HG03159 (cell line): Measurements from ENCODE around the gene OR5AN1.
"Not testable (repeated sequence)": the region's sequence is repeated elsewhere in the genome, so short reads cannot be mapped to it uniquely, and the experiment has no call there.

ENCODE experiments used
- ATAC-seq: cut with Tn5 transposase; IDR thresholded peaks from one replicate; pipeline ENCODE4 v1.9.1; 2021; ENCODE audit warnings: mild to moderate bottlenecking, moderate library complexity; ENCODE audit not compliant: unreplicated experiment

OR5AN1 gene

GRCh38 chr11:59358595-59358994 is at the start of gene OR5AN1:
TSS of gene OR5AN1 (plus strand) at chr11:59358895. CDS start at chr11:59364459, 5,564 bp downstream.
- no peak for ATAC-seq

DNA sequence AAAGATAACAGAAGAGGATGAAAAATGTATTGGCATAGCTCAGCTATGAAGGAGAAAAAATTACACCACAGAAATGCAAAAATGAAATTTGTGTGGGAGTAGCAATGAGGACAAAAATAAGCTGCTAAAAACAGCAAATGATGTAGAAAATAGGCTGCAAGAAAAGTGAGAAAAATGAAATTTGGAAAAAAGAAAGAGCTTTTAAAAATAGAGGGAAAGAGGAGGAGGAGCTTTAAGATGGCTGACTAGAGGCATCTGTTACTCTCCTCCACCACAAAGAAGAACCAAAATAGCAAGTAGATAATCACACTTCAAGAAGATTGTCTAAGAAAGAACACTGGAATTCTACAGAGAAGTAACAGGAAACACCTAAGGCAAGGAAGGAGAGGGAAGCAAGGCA is 23.7 kb upstream of the OR5AN1 start:
- no peak for ATAC-seq

DNA sequence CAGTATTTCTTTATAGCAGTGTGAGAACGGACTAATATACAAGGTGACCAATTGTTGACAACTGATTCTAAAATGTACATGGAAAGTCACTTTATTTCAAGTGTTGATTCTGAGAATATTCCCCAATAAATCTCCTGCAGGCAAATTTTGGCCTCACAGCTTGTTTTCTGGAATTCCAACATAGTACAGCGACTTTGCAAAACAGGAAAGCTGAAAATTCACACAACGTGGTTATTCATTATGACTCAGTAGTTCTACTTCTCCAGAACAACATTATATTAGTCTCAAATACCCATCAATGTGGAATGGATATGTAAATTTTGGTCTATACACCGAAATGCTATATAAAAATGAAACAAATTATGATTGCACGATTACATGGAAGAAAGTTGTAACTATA is 22.5 kb upstream of the OR5AN1 start:
- ATAC-seq, result no peak

DNA sequence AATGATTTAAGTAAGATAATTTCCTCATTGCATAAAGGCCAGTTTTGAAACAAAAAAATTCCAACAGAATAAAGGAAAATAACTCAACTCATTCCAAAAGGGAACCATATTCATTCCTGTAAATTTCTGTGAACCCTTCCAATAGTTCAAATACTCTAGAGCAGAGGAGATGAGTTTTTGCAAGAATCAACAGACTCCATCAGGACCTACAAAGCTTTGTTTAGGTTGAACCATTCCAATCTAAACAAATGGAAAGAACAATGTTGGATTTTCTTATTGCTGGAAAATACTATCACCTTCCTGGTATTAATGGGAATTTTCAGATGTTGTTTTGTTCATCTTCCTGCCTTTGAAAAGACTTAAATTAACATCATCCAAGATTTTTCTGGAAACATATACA is 21.8 kb upstream of the OR5AN1 start:
- no peak for ATAC-seq

- not testable (repeated sequence) for ATAC-seq
Measured at GRCh38 chr11:59349657-59350056, 9.0 kb upstream of the OR5AN1 start.

DNA sequence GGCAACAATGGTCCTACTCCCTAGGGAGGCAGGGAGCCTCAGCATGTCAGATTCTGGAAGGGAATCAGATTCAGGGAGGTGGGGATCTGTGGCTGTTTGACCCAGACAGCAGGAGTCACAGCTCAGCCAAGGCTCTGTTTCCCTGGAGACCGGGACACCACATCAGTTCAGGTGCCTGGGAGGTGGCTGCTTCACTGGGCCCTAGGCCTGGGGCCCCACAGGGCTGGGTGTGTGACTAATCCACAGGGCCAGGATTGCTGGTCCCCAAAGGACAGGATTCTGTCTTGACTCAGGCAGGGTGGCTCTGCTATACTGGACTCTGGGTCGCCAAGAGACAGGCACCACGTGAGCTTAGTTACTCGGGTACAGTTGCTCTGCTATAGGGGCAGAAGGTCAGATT is 3.5 kb upstream of the OR5AN1 start:
- ATAC-seq, result no peak

DNA sequence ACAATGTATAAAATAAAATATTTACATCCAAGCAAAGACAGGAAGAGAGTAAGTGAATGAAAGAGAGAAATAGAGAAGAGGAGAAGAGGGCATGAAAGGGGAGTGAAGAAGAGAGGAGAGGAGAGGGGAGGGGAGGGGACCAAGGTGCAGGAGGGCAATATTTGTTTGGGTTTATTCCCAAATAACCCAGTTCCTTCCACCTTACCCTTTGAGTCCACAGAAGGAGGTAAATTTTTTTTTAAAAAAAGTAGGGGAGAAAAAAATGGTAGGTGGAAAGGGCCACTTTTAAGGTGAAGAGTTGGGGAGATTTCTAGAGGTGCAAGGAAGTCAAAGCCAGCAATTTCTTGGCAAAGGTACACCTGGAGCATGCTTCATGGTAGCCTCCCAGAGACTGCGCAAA is 2.1 kb upstream of the OR5AN1 start:
- no peak for ATAC-seq

- no peak for ATAC-seq
Measured at GRCh38 chr11:59358020-59358419, 675 bp upstream of the OR5AN1 start.

DNA sequence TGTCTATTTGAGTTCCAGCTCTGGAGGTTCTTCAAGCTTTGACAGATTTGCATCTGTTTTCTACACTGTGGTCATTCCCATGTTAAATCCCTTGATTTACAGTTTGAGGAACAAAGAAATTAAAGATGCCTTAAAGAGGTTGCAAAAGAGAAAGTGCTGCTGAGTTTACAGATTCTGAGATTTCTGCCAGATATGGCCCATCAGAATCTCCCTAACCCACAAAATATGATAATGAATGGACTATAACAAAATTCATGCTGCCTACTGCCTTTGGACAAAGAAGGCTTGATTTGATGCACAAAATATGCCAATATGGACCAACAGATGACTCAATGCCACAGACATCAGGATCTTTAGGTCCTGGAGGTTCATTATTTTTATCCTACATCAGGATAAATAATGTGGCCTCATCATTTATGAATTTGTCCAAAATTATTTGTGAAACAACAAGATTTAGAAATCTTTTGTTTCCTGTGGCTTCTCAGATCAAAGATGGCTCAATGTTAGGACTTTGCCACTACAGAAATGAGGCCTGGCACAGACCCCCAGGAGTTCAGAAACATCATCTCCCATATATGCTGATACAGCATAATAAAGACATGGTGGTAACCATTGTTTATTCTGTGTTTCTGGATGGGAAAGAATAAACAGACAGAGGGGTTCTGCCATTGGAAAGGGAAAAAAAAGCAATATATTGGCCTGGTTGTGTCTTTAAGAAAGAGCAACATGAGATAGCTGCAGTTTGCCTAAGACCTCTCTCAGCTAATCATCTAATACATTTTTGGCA is 6.7 kb downstream of the OR5AN1 start:
- no peak for ATAC-seq

DNA sequence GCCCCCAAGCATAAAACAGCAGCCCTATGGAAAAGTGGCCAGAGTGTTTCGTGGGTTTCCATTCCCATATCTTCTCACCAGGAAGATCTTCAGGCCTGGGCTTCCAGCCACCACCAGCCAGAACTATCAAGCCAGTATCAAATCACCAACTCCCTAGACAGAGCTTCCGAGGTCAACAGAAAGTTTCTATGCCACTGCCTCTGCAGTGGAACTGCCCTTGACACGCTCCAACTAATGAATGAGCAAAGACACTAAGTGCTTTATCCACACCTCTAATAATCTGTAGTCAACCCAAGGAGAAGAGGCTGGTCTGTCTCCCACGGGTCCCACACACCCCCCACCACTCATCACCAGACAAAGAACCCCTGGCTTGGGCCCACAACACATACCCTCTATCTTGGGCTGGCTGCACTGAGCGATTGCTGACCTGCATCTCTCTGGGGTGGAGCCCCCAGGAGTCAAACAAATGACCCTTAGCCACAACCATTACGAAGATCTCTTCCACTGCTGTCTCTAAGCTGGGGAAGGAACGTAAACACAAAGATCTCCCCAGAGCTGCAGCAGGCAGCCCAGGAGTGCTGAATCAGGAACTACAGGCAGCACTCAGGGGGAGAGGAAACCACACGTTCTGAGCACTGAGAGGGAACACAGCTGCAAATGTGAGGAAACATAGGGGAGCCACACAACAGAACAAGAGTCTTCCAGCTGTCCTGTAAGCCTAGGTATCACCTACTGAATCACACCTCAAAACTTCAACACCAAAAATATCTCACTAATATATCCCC is 9.7 kb downstream of the OR5AN1 start:
- no peak for ATAC-seq

- ATAC-seq, result not testable (repeated sequence)
Measured at GRCh38 chr11:59372324-59372723, 13.6 kb downstream of the OR5AN1 start.

DNA sequence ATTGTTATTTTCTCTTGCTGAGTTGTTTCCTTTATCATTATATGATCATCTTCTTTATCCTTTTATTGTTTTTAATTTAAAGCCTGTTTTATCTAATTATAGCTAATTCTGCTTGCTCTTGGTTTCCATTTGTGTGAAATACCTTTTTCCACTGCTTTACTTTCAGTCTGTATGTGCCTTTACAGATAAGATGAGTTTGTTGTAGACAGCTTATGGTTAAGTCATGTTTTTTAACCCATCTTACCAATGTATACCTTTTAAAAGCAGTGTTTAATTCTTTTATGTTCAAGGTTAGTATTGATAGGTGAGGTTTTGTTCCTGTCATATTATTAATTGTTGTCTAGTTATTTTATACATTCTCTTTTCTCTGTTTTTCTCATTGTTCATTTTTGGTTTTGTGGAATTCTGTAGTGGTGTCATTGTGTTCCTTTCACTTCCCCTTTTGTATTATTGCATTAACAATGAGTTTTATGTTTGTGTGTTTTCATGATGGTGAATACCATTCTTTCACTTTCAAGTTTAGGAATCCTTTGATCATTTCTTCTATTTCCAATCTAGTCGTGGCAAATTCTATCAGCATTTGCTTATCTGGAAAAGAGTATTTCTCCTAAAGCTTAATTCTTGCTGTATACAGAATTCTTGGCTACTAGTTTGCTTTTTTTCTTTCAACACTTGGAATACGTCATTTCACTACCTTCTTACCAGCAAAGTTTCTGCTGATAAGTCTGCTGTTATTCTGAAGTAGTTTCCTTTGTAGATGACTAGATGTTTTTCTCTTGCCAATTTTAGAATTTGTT is 21.8 kb downstream of the OR5AN1 start:
- peak; percentile 96 for ATAC-seq

- ATAC-seq, result no peak
Measured at GRCh38 chr11:59394186-59394585, 35.5 kb downstream of the OR5AN1 start.

DNA sequence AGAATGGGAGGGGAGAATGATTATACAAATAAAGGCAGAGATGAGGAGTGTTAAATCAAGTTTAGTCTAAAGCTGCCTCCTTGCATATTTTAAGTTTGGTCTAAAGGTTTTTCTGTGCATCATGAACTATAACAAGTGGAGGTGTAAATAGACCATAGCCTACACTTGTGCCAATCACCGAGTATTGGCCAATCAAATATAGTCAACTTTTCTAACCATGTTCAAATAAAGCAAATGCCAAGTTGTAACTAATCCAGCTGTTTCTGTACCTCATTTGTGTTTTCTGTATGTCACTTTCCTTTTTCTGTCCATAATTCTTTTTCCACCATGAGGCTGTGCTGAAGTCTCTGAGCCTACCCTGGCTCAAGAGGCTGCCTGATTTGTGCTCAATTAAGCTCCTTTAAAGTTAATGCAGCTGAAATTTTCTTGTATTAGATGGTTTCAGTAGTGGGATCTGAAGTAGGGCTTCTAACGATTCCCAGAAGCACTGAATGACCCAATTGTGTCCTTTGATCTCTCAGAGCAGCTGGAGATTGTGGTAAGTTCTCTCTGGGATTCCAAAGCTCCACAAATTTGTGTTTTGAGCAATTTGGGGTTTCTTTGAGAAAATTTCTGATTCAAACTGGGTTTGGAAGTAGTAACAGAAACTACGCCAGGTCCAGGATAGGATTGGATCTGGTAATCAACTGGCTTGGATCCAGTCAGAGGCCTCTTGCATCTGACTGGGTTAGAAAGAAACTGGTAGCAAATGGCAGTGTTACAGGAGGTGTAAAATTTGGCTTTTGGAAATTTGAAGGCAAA is 42.0 kb downstream of the OR5AN1 start:
- no peak for ATAC-seq

DNA sequence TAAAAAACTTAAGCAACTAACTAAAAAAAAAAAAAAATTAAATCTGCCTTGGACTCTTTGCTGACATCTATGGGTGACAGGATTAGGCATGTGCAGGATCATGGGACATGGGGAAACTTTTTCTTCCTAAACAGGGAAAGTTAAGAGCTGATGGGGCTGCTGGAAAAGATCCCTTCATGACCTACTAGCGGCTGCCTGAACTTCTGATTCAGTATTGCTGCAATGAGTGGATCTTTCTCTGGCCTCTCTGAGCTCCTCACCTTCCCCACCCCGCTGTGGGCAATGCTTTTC is 42.5 kb downstream of the OR5AN1 start:
- ATAC-seq, result no peak

GRCh38 chr11:59403546-59403945 is 44.9 kb downstream of the OR5AN1 start:
- ATAC-seq, result no peak

DNA sequence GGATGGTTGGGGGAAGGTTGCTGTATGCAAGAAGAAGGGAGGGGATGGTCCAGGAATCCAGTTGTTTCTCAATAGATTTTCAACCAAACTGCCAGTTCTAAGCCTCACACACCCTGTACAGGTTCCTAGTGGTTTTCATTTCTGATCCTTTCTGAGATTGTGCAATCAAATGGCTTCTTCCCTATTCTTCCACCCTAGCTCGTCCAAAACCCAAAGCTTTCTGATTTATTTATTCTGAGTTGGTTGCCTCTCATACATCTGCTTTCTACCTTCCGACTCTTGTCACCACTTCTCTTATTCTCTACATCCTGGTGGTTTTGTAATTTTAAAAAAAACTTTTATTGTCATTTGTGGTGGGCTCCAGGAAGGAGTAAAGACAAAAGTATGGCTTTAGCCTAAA is 55.0 kb downstream of the OR5AN1 start:
- ATAC-seq, result no peak

DNA sequence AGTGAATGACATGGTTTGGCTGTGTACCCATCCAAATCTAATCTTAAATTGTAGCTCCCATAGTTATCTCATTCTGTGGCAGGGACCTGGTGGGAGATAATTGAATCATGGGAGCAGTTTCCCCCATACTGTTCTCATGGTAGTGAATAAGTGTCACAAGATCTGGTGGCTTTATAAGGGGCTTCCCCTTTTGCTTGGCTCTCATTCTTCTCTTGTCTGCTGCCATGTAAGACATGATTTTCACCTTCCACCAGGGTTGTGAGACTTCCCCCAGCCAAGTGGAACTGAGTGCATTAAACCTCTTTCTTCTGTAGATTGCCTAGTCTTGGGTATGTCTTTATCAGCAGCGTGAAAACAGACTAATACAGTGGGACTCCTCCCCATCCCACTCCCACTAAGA is 56.4 kb downstream of the OR5AN1 start:
- no peak for ATAC-seq

GRCh38 chr11:59416613-59417012 is 57.9 kb downstream of the OR5AN1 start:
- ATAC-seq, result no peak

DNA sequence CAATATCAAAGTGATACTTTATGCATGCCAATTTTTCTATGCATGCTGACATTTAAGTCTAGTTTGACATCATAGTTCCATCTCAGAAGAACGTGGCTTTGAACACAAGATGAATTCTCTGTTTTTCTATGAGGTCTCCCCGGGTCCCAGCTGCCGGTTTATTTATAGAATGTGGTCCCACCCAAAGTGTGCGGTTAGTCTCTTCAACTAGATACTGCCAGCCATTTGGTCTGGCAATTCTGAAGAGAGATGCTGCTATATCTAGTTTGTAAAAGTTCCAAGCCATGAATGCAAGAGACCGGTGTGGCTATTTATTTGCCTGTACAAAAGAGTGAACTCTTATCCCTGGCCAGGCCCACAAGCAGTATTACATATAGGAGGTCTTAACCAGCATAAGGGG is 58.3 kb downstream of the OR5AN1 start:
- ATAC-seq, result no peak

- no peak for ATAC-seq
Measured at GRCh38 chr11:59418156-59418555, 59.5 kb downstream of the OR5AN1 start.
